ENCODE data around the gene FGR.

GRCh38 chr1:27589441-27589840 lies 45.5 kb downstream of the FGR start:
- no peak for TF ChIP-seq CTCF (IDR thresholded peaks at IDR 0.05; ENCODE audit: low read depth, low read length)
- no peak for TF ChIP-seq POLR2A (IDR thresholded peaks at IDR 0.05; ENCODE audit: extremely low read depth, insufficient read length)
- no peak for TF ChIP-seq MYC (IDR thresholded peaks at IDR 0.05; ENCODE audit: low read depth, low read length)

All from NB4 (cell line).